PC-3 (cell line): ENCODE results near the gene KRTAP5-10. TPM values are rescaled to one million over a fixed set of nuclear protein-coding genes. Genes with fewer than 3 reads are reported as not detected.
"Not testable (repeated sequence)": the region's sequence is repeated elsewhere in the genome, so short reads cannot be mapped to it uniquely, and the experiment has no call there.

Source experiments
- ATAC-seq: fragments of 200-7000 bp; cut with Tn5 transposase; 2 replicates; pipeline ENCODE4 v1.9.1; 2020; ENCODE audit warnings: mild to moderate bottlenecking, moderate library complexity
- BruUV-seq: library from RNA; stranded (reverse); fragments of 400-500 nt; replicated peaks from 2 replicates; lab custom pipeline; 2021; lab: Mats Ljungman, UMichigan
- CTCF ChIA-PET: fragments of 300-600 bp; sonication (Branson Sonifier 250); formaldehyde crosslinking; loops from one replicate; lab custom pipeline; 2022; ENCODE audit warnings: antibody characterized with exemption; lab: Charles Lee
- POLR2A ChIA-PET: fragments of 300-600 bp; sonication (Branson Sonifier 250); formaldehyde crosslinking; loops from one replicate; lab custom pipeline; 2022; ENCODE audit warnings: antibody characterized with exemption; ENCODE audit not compliant: unreplicated experiment; lab: Charles Lee
- DNase-seq: peaks from one replicate; pipeline ENCODE4 v3.0.0-alpha.2; 2015
- H2AFZ ChIP-seq: fragments of 300-600 bp; sonication (generic); 2 replicates; pipeline ENCODE4 v1.6.0; 2016; ENCODE audit warnings: antibody characterized with exemption, low read length
- H3F3A ChIP-seq: fragments of 300-600 bp; sonication (generic); one replicate; pipeline ENCODE4 v1.6.0; 2017; ENCODE audit warnings: antibody characterized with exemption, low read length, control low read depth, mild to moderate bottlenecking; ENCODE audit not compliant: unreplicated experiment
- H3K27ac ChIP-seq: fragments of 300-600 bp; sonication (generic); 2 replicates; pipeline ENCODE4 v1.5.1; 2016; ENCODE audit warnings: mild to moderate bottlenecking, low read length
- H3K27me3 ChIP-seq: fragments of 300-600 bp; sonication (generic); 2 replicates; pipeline ENCODE4 v1.6.1; 2016; ENCODE audit warnings: low read length, mixed read lengths
- H3K36me3 ChIP-seq: fragments of 300-600 bp; sonication (generic); 2 replicates; pipeline ENCODE4 v1.6.1; 2016; ENCODE audit warnings: low read depth, mixed run types, low read length, mixed read lengths
- H3K4me1 ChIP-seq: fragments of 300-600 bp; sonication (generic); 2 replicates; pipeline ENCODE4 v1.5.1; 2016; ENCODE audit warnings: low read length; ENCODE audit not compliant: insufficient read depth
- H3K4me2 ChIP-seq: fragments of 300-600 bp; sonication (generic); 2 replicates; pipeline ENCODE4 v1.6.0; 2016; ENCODE audit warnings: low read length
- H3K4me3 ChIP-seq: fragments of 300-600 bp; sonication (generic); 2 replicates; pipeline ENCODE4 v1.5.1; 2016; ENCODE audit warnings: mild to moderate bottlenecking, low read length, mixed read lengths
- H3K79me2 ChIP-seq: fragments of 300-600 bp; sonication (generic); 2 replicates; pipeline ENCODE4 v1.6.1; 2017; ENCODE audit warnings: low read length, mixed read lengths
- H3K9ac ChIP-seq: fragments of 300-600 bp; sonication (generic); 2 replicates; pipeline ENCODE4 v1.6.0; 2016; ENCODE audit warnings: mild to moderate bottlenecking, low read length
- H3K9me2 ChIP-seq: fragments of 300-600 bp; sonication (generic); replicated peaks from 2 replicates; pipeline ENCODE4 v1.6.1; 2016; ENCODE audit warnings: mixed run types, low read length, mixed read lengths
- H3K9me3 ChIP-seq: fragments of 300-600 bp; sonication (generic); 2 replicates; pipeline ENCODE4 v1.6.1; 2016; ENCODE audit warnings: low read length, mixed read lengths
- H4K20me1 ChIP-seq: fragments of 300-600 bp; sonication (generic); 2 replicates; pipeline ENCODE4 v1.6.1; 2016; ENCODE audit warnings: low read length, mixed read lengths
- EZH2 ChIP-seq: fragments of 300-600 bp; sonication (generic); IDR thresholded peaks from one replicate; pipeline ENCODE4 v1.6.1; 2017; ENCODE audit warnings: antibody characterized with exemption, mild to moderate bottlenecking, low read length; ENCODE audit not compliant: unreplicated experiment
- EZH2phosphoT487 ChIP-seq: fragments of 300-600 bp; sonication (generic); IDR thresholded peaks from 2 replicates; pipeline ENCODE4 v1.6.1; 2018; ENCODE audit warnings: mild to moderate bottlenecking, antibody characterized with exemption, low read length, borderline replicate concordance
- intact Hi-C: fragments of 100-400 bp; cut with micrococcal nuclease; formaldehyde crosslinking; loops from 2 replicates; pipeline ENCODE4 v1.9.0; 2023
- total RNA-seq: library from RNA; depleted of rRNA; stranded (reverse); fragments of >200 nt; gene quantifications from 2 replicates; pipeline ENCODE4 v1.2.3, GENCODE V29; 2014
- TF ChIP-seq, protein P1 (sequence below): fragments of 300-600 bp; sonication (generic); conservative IDR thresholded peaks from 2 replicates; pipeline ENCODE4 v1.5.1; 2017; ENCODE audit warnings: antibody characterized with exemption, low read depth, mild to moderate bottlenecking, low read length

The KRTAP5-10 gene
- total RNA-seq, 1 experiment from 2014 or later: not detected

DNA sequence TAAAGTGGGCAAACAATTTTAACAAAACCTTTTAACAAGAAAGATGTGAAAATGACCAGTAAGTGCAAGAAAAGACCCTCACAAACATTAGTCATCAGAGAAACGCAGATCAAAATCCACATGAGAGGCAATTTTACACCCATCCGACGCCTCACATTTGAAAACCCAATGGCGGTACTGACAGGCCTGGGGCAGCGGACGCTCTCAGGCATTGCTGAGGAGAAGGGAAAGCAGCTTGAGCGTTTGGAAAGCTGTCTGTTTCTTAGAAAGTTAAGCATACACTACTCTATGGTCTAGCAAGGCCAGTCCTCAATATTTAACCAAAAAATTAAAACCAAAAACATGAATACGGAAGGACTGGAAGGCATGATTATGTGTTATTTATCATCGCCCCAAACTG, 29.5 kb upstream of the KRTAP5-10 start:
- Histone ChIP-seq H3K36me3 (no peaks in the 10 kb centered on the region), H3K4me2 (no peak overlapping the region), H4K20me1 (no peaks in the 10 kb centered on the region), H3F3A (no peaks in the 10 kb centered on the region), H3K9me2 (no peaks in the 10 kb centered on the region), H3K9me3 (no peaks in the 10 kb centered on the region), H3K9ac (no peak overlapping the region), H2AFZ (no peak overlapping the region), H3K27me3 (peaks cover 3% of the 10 kb centered on the region), H3K4me1 (no peaks in the 10 kb centered on the region), H3K27ac (no peak overlapping the region), H3K79me2 (no peaks in the 10 kb centered on the region), H3K4me3 (no peak overlapping the region)
- BruUV-seq: no TSS peak
- ATAC-seq (no peak), DNase-seq (no peak)
- intact Hi-C loops: no loop called here
- TF ChIP-seq EZH2 (no peak), EZH2phosphoT487 (no peak)
- TF ChIP-seq, protein P1, sequence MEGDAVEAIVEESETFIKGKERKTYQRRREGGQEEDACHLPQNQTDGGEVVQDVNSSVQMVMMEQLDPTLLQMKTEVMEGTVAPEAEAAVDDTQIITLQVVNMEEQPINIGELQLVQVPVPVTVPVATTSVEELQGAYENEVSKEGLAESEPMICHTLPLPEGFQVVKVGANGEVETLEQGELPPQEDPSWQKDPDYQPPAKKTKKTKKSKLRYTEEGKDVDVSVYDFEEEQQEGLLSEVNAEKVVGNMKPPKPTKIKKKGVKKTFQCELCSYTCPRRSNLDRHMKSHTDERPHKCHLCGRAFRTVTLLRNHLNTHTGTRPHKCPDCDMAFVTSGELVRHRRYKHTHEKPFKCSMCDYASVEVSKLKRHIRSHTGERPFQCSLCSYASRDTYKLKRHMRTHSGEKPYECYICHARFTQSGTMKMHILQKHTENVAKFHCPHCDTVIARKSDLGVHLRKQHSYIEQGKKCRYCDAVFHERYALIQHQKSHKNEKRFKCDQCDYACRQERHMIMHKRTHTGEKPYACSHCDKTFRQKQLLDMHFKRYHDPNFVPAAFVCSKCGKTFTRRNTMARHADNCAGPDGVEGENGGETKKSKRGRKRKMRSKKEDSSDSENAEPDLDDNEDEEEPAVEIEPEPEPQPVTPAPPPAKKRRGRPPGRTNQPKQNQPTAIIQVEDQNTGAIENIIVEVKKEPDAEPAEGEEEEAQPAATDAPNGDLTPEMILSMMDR: no peak
- ChIA-PET CTCF (no interaction called here), POLR2A (no interaction called here)

DNA sequence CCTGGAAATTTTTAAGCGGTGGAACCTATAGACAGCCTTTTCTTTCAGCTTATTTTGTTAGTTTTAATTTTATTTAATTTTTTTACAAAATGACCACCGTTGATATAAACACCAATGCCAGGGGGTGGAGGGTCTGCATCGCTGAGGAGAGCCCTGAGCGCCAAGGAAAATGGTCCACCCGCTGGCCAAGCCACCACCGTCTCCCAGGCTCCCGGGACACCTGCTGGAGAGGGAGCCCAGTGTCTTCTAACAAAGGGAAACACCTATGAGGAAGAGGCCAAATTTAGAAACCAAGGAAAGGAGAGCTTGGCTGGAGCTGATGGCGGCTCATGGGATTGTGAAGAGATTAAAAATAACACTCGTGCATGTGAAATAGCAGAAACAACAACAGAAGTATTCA, 27.8 kb upstream of the KRTAP5-10 start:
- H2AFZ ChIP-seq: no peak overlapping the region
- H3K27me3 ChIP-seq: peaks cover 11% of the 10 kb centered on the region
- no peak for TF ChIP-seq EZH2
- TF ChIP-seq, protein P1: no peak
- no peak for TF ChIP-seq EZH2phosphoT487
- ChIA-PET CTCF (no interaction called here), POLR2A (no interaction called here)
- H3F3A ChIP-seq: no peaks in the 10 kb centered on the region
- H3K4me2 ChIP-seq: no peak overlapping the region
- no peaks in the 10 kb centered on the region for H3K4me1 ChIP-seq
- no peak overlapping the region for H3K27ac ChIP-seq
- H3K9ac ChIP-seq: no peak overlapping the region
- ATAC-seq: no peak
- H3K9me3 ChIP-seq: no peaks in the 10 kb centered on the region
- H3K36me3 ChIP-seq: no peaks in the 10 kb centered on the region
- intact Hi-C loops: no loop called here
- no peaks in the 10 kb centered on the region for H3K79me2 ChIP-seq
- no peak for DNase-seq
- BruUV-seq: no TSS peak
- H4K20me1 ChIP-seq: no peaks in the 10 kb centered on the region
- H3K4me3 ChIP-seq: no peak overlapping the region
- H3K9me2 ChIP-seq: no peaks in the 10 kb centered on the region

DNA sequence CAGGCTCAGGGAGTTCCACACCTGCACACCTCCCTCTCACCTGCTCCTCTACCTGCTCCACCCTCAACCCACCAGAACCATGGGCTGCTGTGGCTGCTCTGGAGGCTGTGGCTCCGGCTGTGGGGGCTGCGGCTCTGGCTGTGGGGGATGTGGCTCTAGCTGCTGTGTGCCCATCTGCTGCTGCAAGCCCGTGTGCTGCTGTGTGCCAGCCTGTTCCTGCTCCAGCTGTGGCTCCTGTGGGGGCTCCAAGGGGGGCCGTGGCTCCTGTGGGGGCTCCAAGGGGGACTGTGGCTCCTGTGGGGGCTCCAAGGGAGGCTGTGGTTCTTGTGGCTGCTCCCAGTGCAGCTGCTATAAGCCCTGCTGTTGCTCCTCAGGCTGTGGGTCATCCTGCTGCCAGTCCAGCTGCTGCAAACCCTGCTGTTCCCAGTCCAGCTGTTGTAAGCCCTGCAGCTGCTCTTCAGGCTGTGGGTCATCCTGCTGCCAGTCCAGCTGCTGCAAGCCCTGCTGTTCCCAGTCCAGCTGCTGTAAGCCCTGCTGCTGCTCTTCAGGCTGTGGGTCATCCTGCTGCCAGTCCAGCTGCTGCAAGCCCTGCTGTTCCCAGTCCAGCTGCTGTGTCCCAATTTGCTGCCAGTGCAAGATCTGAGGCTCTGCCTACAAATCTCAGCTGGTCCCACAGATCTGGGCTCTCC, 27.2 kb upstream of the KRTAP5-10 start, which contains the start of gene KRTAP5-8:
TSS of gene KRTAP5-8 (plus strand) at position 49 of the 689 bp plus-strand sequence. CDS start at position 80, 31 bp downstream.
- CTCF ChIA-PET, BruUV-seq, H3K4me3 ChIP-seq, H3K36me3 ChIP-seq, ATAC-seq, POLR2A ChIA-PET, H3K4me1 ChIP-seq, H3K79me2 ChIP-seq, H3K4me2 ChIP-seq, H3K9me2 ChIP-seq, H3K9ac ChIP-seq, H4K20me1 ChIP-seq, H3K27ac ChIP-seq, H2AFZ ChIP-seq, intact Hi-C loops, H3F3A ChIP-seq, H3K9me3 ChIP-seq, DNase-seq: not testable (repeated sequence)
- H3K27me3 ChIP-seq: peaks cover 11% of the 10 kb centered on the region
